ENCODE results near the gene SH3D19.

The SH3D19 gene

GRCh38 chr4:151267822-151268535 is 57.4 kb downstream of the SH3D19 start:
- Histone ChIP-seq H3K79me2 (ENCODE audit: low read length) (no peaks in the 10 kb centered on the region), H3K4me2 (ENCODE audit: low read length) (no peak overlapping the region), H3K4me1 (ENCODE audit: low read length) (no peaks in the 10 kb centered on the region), H3K4me3 (ENCODE audit: low read length) (no peak overlapping the region), H2AFZ (ENCODE audit: low read depth, low read length) (no peak overlapping the region), H3K36me3 (replicated peaks; ENCODE audit: low read depth, low read length) (no peaks in the 10 kb centered on the region), H4K20me1 (ENCODE audit: insufficient read depth, low read length) (no peaks in the 10 kb centered on the region), H3K27ac (ENCODE audit: low read length) (no peak overlapping the region), H3K27me3 (ENCODE audit: low read depth, low read length) (no peaks in the 10 kb centered on the region), H3K9me3 (ENCODE audit: insufficient read depth, low read length) (no peaks in the 10 kb centered on the region), H3K9ac (ENCODE audit: low read length) (no peak overlapping the region)
- TF ChIP-seq CTCF (IDR thresholded peaks at IDR 0.05; ENCODE audit: low read depth, low read length): no peak
- TF ChIP-seq EZH2phosphoT487 (IDR thresholded peaks at IDR 0.05; ENCODE audit: low read depth): no peak

GRCh38 chr4:151267104-151267503 is 58.3 kb downstream of the SH3D19 start:
- Histone ChIP-seq H3K9me3 (ENCODE audit: insufficient read depth, low read length) (no peaks in the 10 kb centered on the region), H3K4me1 (ENCODE audit: low read length) (no peaks in the 10 kb centered on the region), H3K79me2 (ENCODE audit: low read length) (no peaks in the 10 kb centered on the region), H3K4me3 (ENCODE audit: low read length) (no peak overlapping the region), H3K36me3 (replicated peaks; ENCODE audit: low read depth, low read length) (no peaks in the 10 kb centered on the region), H2AFZ (ENCODE audit: low read depth, low read length) (no peak overlapping the region), H3K4me2 (ENCODE audit: low read length) (no peak overlapping the region), H3K27ac (ENCODE audit: low read length) (no peak overlapping the region), H3K27me3 (ENCODE audit: low read depth, low read length) (no peaks in the 10 kb centered on the region), H4K20me1 (ENCODE audit: insufficient read depth, low read length) (no peaks in the 10 kb centered on the region), H3K9ac (ENCODE audit: low read length) (no peak overlapping the region)
- TF ChIP-seq CTCF (IDR thresholded peaks at IDR 0.05; ENCODE audit: low read depth, low read length): no peak
- TF ChIP-seq EZH2phosphoT487 (IDR thresholded peaks at IDR 0.05; ENCODE audit: low read depth): no peak

- no peak overlapping the region for H2AFZ ChIP-seq (ENCODE audit: low read depth, low read length)
These were observed 58.9 kb downstream of the SH3D19 start for GRCh38 chr4:151266497-151266896.

GRCh38 chr4:151263455-151263854 is 62.0 kb downstream of the SH3D19 start:
- Histone ChIP-seq H3K27ac (ENCODE audit: low read length) (no peak overlapping the region), H3K9me3 (ENCODE audit: insufficient read depth, low read length) (no peaks in the 10 kb centered on the region), H3K9ac (ENCODE audit: low read length) (no peak overlapping the region), H2AFZ (ENCODE audit: low read depth, low read length) (no peak overlapping the region), H3K27me3 (ENCODE audit: low read depth, low read length) (no peaks in the 10 kb centered on the region), H4K20me1 (ENCODE audit: insufficient read depth, low read length) (no peaks in the 10 kb centered on the region), H3K4me3 (ENCODE audit: low read length) (no peak overlapping the region), H3K4me2 (ENCODE audit: low read length) (no peak overlapping the region), H3K4me1 (ENCODE audit: low read length) (no peaks in the 10 kb centered on the region), H3K79me2 (ENCODE audit: low read length) (no peaks in the 10 kb centered on the region), H3K36me3 (replicated peaks; ENCODE audit: low read depth, low read length) (no peaks in the 10 kb centered on the region)
- no peak for TF ChIP-seq EZH2phosphoT487 (IDR thresholded peaks at IDR 0.05; ENCODE audit: low read depth)

More at GRCh38 chr4:151266497-151266896, 58.9 kb downstream of the SH3D19 start:
- Histone ChIP-seq H3K4me1 (ENCODE audit: low read length) (no peaks in the 10 kb centered on the region), H3K27me3 (ENCODE audit: low read depth, low read length) (no peaks in the 10 kb centered on the region), H3K27ac (ENCODE audit: low read length) (no peak overlapping the region), H3K9me3 (ENCODE audit: insufficient read depth, low read length) (no peaks in the 10 kb centered on the region), H3K36me3 (replicated peaks; ENCODE audit: low read depth, low read length) (no peaks in the 10 kb centered on the region), H3K79me2 (ENCODE audit: low read length) (no peaks in the 10 kb centered on the region), H4K20me1 (ENCODE audit: insufficient read depth, low read length) (no peaks in the 10 kb centered on the region), H3K4me3 (ENCODE audit: low read length) (no peak overlapping the region), H3K4me2 (ENCODE audit: low read length) (no peak overlapping the region), H3K9ac (ENCODE audit: low read length) (no peak overlapping the region)
- TF ChIP-seq EZH2phosphoT487 (IDR thresholded peaks at IDR 0.05; ENCODE audit: low read depth): no peak
- TF ChIP-seq CTCF (IDR thresholded peaks at IDR 0.05; ENCODE audit: low read depth, low read length): no peak

Data from OCI-LY3 (cell line).